Gastroesophageal sphincter (tissue), 4 donors: Measurements from ENCODE around the gene SF3A2. TPM values are rescaled to one million over a fixed set of nuclear protein-coding genes. Genes with fewer than 3 reads are reported as not detected.

Experiments used
- ATAC-seq: fragments of 150-250 bp; one replicate; pipeline ENCODE4 v1.9.1; 2016; ENCODE audit warnings: mild to moderate bottlenecking, moderate library complexity
- H3K27ac ChIP-seq, 4 donors: fragments of 200-600 bp; sonication (generic) in 3 of 4; 1 replicate in 3 of 4; 2 replicates in 1 of 4; pipeline ENCODE4 v1.5.1; 2016 to 2019
- H3K27me3 ChIP-seq: fragments of 200-600 bp; sonication (generic); one replicate; pipeline ENCODE4 v1.5.1; 2019
- H3K36me3 ChIP-seq, 2 donors: fragments of 200-600 bp; sonication (generic); one replicate each; pipeline ENCODE4 v1.5.1; 2019; ENCODE audit warnings: control low read depth in 1 of 2
- H3K4me1 ChIP-seq, 3 donors: fragments of 200-600 bp; sonication (generic); 1 replicate in 2 of 3; 2 replicates in 1 of 3; pipeline ENCODE4 v1.5.1; 2016 to 2019; ENCODE audit warnings: control low read depth in 2 of 3
- H3K4me3 ChIP-seq, 2 donors: fragments of 200-600 bp; sonication (generic); one replicate each; pipeline ENCODE4 v1.5.1; 2019; ENCODE audit warnings: mild to moderate bottlenecking in 1 of 2, moderate library complexity in 1 of 2
- H3K9me3 ChIP-seq, 3 donors: fragments of 200-600 bp; sonication (generic); one replicate each; pipeline ENCODE4 v1.5.1; 2017 to 2019; ENCODE audit warnings: control low read depth in 2 of 3
- EP300 ChIP-seq: sonication (generic); formaldehyde crosslinking; IDR thresholded peaks from one replicate; pipeline ENCODE4 v1.6.1; 2017; ENCODE audit warnings: antibody characterized with exemption, mild to moderate bottlenecking
- POLR2A ChIP-seq, 2 donors: fragments of 450-650 bp; IDR thresholded peaks; one replicate each; pipeline ENCODE4 v1.6.1; 2017; ENCODE audit warnings: antibody characterized with exemption in 2 of 2, mild to moderate bottlenecking in 2 of 2, moderate library complexity in 1 of 2
- POLR2AphosphoS5 ChIP-seq: sonication (generic); formaldehyde crosslinking; IDR thresholded peaks from one replicate; pipeline ENCODE4 v1.6.1; 2017; ENCODE audit warnings: antibody characterized with exemption
- WGBS, 2 donors: methylation state at CpG; one replicate each; pipeline ENCODE4 v1.1.5; 2018; ENCODE audit warnings: low coverage in 1 of 2; 5-methylcytosine and 5-hydroxymethylcytosine counted together
- total RNA-seq, 4 donors: library from RNA; depleted of rRNA; stranded (reverse); fragments of >200 nt; gene quantifications; one replicate each; pipeline ENCODE4 v1.1.0, GENCODE V29; 2016
- TF ChIP-seq, protein P1 (sequence below), 4 experiments: fragments of 200-600 bp in 2 of 4; fragments of 450-650 bp in 2 of 4; sonication (generic) in 1 of 4; IDR thresholded peaks; one replicate each; pipeline ENCODE4 v1.5.1; 2017 to 2019; ENCODE audit warnings: antibody characterized with exemption in 4 of 4, mild to moderate bottlenecking in 2 of 4, moderate library complexity in 2 of 4

Gene SF3A2
- total RNA-seq, 4 donors from 2014 or later = 27.5 to 40.3 (median 37.4) TPM

DNA sequence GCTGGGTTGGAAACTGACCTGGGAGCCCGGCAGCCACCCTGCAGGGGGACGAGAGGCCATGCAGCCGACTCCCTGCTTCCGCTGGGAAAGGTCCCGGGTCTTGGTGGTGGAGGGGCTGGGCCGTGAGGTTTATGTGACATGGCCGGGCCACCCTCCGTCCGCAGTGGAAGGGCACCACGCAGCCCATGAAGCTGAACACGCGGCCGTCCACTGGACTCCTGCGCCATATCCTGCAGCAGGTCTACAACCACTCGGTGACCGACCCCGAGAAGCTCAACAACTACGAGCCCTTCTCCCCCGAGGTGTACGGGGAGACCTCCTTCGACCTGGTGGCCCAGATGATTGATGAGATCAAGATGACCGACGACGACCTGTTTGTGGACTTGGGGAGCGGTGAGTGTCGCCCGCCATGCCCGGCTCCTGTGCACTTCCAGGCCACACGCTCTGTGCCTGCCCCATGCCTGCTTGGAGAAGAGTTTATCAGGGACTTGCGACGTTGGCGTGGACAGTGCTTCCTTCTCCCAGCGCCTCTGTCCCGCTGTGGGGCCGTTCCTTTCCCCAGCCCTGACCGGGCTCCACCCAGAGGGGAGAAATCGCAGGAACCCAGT is 45.7 kb upstream of the SF3A2 start:
- Histone ChIP-seq H3K27me3 (no peaks in the 10 kb centered on the region), H3K4me3 (no peak overlapping the region), H3K36me3 (peaks cover 0 to 72% of the 10 kb centered on the region in 2 donors), H3K4me1 (peaks cover 8 to 41% (median 21%) of the 10 kb centered on the region in 3 donors), H3K27ac (no peak overlapping the region), H3K9me3 (no peaks in the 10 kb centered on the region)
- TF ChIP-seq POLR2AphosphoS5 = no peak
- TF ChIP-seq, protein P1, sequence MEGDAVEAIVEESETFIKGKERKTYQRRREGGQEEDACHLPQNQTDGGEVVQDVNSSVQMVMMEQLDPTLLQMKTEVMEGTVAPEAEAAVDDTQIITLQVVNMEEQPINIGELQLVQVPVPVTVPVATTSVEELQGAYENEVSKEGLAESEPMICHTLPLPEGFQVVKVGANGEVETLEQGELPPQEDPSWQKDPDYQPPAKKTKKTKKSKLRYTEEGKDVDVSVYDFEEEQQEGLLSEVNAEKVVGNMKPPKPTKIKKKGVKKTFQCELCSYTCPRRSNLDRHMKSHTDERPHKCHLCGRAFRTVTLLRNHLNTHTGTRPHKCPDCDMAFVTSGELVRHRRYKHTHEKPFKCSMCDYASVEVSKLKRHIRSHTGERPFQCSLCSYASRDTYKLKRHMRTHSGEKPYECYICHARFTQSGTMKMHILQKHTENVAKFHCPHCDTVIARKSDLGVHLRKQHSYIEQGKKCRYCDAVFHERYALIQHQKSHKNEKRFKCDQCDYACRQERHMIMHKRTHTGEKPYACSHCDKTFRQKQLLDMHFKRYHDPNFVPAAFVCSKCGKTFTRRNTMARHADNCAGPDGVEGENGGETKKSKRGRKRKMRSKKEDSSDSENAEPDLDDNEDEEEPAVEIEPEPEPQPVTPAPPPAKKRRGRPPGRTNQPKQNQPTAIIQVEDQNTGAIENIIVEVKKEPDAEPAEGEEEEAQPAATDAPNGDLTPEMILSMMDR (IDR thresholded peaks at IDR 0.05) = no peak
- TF ChIP-seq POLR2A (IDR thresholded peaks at IDR 0.05) = no peak
- no peak for ATAC-seq
- WGBS, 2 donors = 84% methylated on average over 16 of the region's 37 CpGs; no CpG with 5 or more reads in 1 of the 2 donors

DNA sequence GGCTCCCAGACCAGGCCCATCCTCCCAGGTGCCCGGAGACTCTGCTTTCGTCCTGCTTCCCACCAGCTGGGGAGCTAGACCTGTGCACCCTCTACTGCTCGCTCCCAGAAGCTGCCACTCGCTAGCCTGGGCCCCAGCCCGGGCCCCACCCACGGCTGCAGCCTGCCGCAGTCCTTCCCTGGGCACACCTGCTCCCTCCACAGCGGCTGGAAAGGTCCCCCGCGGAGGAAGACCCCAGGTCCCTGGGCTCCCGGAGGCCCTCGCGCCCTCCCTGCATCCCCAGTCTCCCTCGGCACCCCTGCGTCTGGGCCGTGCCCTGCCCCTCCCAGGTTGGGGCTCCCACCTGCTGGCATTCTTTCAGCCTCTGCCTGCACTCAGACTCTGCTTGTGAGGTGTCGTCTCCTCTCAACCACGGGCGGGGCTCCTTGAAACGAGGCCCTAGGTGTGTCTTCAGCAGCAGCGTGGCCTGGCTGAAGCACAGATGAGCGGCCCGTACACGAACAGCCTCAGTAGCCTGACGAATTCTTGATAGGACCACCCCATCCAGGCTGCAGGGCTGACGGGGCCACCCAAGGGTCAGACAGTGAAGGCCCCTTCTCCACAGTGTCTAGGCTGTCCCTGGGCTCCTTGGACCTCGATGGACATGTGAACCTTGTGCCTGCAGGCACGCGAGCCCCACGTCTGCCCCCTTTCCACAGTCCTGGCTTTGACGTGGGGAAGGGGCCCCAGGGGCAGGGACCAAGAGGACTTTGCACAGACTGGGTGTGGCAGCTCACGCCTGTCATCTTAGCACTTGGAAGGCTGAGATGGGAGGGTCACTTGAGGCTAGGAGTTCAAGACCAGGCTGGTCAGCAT is 44.9 kb upstream of the SF3A2 start:
- ATAC-seq = no peak
- Histone ChIP-seq H3K4me3 (no peak overlapping the region), H3K36me3 (peaks cover 0 to 79% of the 10 kb centered on the region in 2 donors), H3K9me3 (no peaks in the 10 kb centered on the region), H3K27me3 (no peaks in the 10 kb centered on the region), H3K27ac (no peak overlapping the region), H3K4me1 (peaks cover 5 to 33% (median 16%) of the 10 kb centered on the region in 3 donors)
- TF ChIP-seq POLR2A (IDR thresholded peaks at IDR 0.05) = no peak
- TF ChIP-seq, protein P1 (IDR thresholded peaks at IDR 0.05) = no peak
- TF ChIP-seq POLR2AphosphoS5 = no peak
- TF ChIP-seq EP300 = no peak
- 91% methylated on average over 16 of the region's 32 CpGs; no CpG with 5 or more reads in 1 of the 2 donors for WGBS, 2 donors

DNA sequence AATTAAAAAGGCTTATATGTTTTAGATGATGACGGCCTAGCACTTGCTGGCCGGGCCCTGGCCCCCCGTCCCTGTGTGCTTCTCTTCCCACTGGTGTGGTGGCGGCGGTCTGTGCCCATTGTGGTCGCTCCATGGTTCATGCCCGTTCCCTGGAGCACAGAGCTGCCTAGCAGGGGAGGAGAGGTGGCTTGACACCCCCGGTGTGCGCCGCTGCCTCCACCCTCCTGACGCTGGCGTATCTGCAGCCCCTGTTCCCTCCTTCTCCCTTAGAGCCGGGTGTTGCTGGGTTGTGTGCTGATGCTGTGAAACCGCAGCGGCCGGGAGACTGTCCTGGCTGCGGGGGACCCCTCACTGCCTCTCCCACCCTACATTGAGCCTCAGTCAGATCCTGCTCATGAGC is 43.8 kb upstream of the SF3A2 start:
- TF ChIP-seq, protein P1 (IDR thresholded peaks at IDR 0.05) = no peak
- TF ChIP-seq POLR2AphosphoS5 (no peak), EP300 (no peak), POLR2A (IDR thresholded peaks at IDR 0.05) (no peak)

DNA sequence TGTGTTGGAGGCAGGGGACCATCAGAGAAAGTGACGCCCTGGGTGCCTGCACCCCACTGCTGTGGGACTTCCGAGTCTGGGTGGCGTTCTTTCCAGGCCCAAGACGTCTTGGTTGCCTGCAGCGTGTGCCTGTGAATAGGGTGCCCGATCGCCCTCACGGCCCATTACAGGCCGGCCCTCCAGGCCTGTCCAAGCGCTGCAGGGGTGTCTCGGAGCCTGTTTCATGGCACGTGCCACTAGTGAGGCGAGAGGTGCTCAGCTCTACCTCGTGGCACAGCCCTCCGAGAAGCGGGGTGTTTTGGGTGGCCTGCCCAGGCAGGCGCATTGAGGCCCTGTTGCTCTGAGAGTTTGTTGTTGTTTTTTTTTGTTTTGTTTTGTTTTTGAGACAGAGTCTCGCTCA is 42.8 kb upstream of the SF3A2 start:
- TF ChIP-seq EP300 (no peak), POLR2A (IDR thresholded peaks at IDR 0.05) (no peak), POLR2AphosphoS5 (no peak)
- TF ChIP-seq, protein P1 (IDR thresholded peaks at IDR 0.05) = no peak
- peaks cover 0 to 12% (median 3%) of the 10 kb centered on the region in 3 donors for H3K4me1 ChIP-seq
- H3K36me3 ChIP-seq = peaks cover 0 to 97% of the 10 kb centered on the region in 2 donors
- H3K27me3 ChIP-seq = no peaks in the 10 kb centered on the region
- no peaks in the 10 kb centered on the region for H3K9me3 ChIP-seq
- 98% methylated on average over 9 of the region's 18 CpGs; no CpG with 5 or more reads in 1 of the 2 donors for WGBS, 2 donors
- H3K27ac ChIP-seq = no peak overlapping the region
- no peak for ATAC-seq
- no peak overlapping the region for H3K4me3 ChIP-seq

More for the DNA sequence above, 43.8 kb upstream of the SF3A2 start:
- Histone ChIP-seq H3K27ac (no peak overlapping the region), H3K9me3 (no peaks in the 10 kb centered on the region), H3K4me1 (peaks cover 0 to 21% (median 8%) of the 10 kb centered on the region in 3 donors), H3K27me3 (no peaks in the 10 kb centered on the region), H3K4me3 (no peak overlapping the region), H3K36me3 (peaks cover 0 to 91% of the 10 kb centered on the region in 2 donors)
- WGBS, 2 donors = 93% methylated on average over 3 of the region's 17 CpGs; no CpG with 5 or more reads in 1 of the 2 donors
- no peak for ATAC-seq
